Measurements from ENCODE around the gene SNRPB2. TPM values are rescaled to one million over a fixed set of nuclear protein-coding genes. Genes with fewer than 3 reads are reported as not detected.

The SNRPB2 gene
- total RNA-seq, 1 experiment from 2014 or later, result 93.2 TPM

- intact Hi-C loops (cut with micrococcal nuclease; ENCODE audit: unreplicated experiment), result no loop called here
- H3K4me1 Mint-ChIP-seq (ENCODE audit: low read depth, unreplicated experiment), result no peaks in the 10 kb centered on the region
These were observed 36.5 kb upstream of the SNRPB2 start for GRCh38 chr20:16693278-16693677.

DNA sequence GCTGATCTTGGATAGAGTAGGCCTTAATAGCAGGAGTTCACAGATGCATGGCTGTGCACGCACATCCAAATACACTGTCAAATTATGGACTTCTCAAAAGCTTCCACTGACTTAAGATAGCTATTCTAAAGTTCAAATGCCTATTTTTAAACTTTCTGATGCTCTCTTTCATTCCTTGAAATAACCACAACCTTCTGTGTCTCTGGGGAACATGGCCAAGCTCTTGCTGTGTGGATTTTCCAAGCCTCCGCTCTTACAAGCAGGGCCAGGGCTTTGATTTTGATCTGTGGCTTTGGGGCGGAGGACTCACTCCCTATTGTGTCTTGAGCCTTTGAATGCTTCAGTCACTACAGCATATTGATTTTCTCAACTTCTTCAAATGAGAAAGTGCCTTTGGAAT is 35.7 kb upstream of the SNRPB2 start:
- Histone ChIP-seq H3K9me3 (no peaks in the 10 kb centered on the region), H3K4me3 (ENCODE audit: low read depth, low read length) (no peak overlapping the region), H3K36me3 (ENCODE audit: control insufficient read depth, insufficient read depth, low read length) (no peaks in the 10 kb centered on the region), H3K4me1 (no peaks in the 10 kb centered on the region), H3K27me3 (replicated peaks; ENCODE audit: control insufficient read depth, insufficient read depth, low read length) (no peaks in the 10 kb centered on the region)
- H3K36me3 Mint-ChIP-seq (ENCODE audit: insufficient read depth, unreplicated experiment), result no peaks in the 10 kb centered on the region
- CTCF ChIA-PET, result no interaction called here
- no peak overlapping the region for H3K27ac Mint-ChIP-seq (ENCODE audit: unreplicated experiment)
- no TSS peak for BruUV-seq (replicated peaks)
- DNase-seq, result no peak
- intact Hi-C loops (cut with micrococcal nuclease; ENCODE audit: unreplicated experiment), result no loop called here
- POLR2A ChIA-PET, result no interaction called here
- no peaks in the 10 kb centered on the region for H3K9me3 Mint-ChIP-seq (ENCODE audit: unreplicated experiment)
- no peak overlapping the region for H3K4me3 Mint-ChIP-seq (ENCODE audit: unreplicated experiment)
- H3K4me1 Mint-ChIP-seq (ENCODE audit: low read depth, unreplicated experiment), result no peaks in the 10 kb centered on the region
- TF ChIP-seq, protein P1, sequence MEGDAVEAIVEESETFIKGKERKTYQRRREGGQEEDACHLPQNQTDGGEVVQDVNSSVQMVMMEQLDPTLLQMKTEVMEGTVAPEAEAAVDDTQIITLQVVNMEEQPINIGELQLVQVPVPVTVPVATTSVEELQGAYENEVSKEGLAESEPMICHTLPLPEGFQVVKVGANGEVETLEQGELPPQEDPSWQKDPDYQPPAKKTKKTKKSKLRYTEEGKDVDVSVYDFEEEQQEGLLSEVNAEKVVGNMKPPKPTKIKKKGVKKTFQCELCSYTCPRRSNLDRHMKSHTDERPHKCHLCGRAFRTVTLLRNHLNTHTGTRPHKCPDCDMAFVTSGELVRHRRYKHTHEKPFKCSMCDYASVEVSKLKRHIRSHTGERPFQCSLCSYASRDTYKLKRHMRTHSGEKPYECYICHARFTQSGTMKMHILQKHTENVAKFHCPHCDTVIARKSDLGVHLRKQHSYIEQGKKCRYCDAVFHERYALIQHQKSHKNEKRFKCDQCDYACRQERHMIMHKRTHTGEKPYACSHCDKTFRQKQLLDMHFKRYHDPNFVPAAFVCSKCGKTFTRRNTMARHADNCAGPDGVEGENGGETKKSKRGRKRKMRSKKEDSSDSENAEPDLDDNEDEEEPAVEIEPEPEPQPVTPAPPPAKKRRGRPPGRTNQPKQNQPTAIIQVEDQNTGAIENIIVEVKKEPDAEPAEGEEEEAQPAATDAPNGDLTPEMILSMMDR (IDR thresholded peaks at IDR 0.05; ENCODE audit: insufficient read depth in 1 of 2, low read depth in 1 of 2, low read length in 1 of 2, severe bottlenecking in 1 of 2, unreplicated experiment in 1 of 2), result no peak
- peaks cover 28% of the 10 kb centered on the region for H3K27me3 Mint-ChIP-seq (ENCODE audit: insufficient read depth, unreplicated experiment)

More at GRCh38 chr20:16693278-16693677, 36.5 kb upstream of the SNRPB2 start:
- no peaks in the 10 kb centered on the region for H3K27me3 ChIP-seq (replicated peaks; ENCODE audit: control insufficient read depth, insufficient read depth, low read length)
- BruUV-seq (replicated peaks), result no TSS peak
- H3K4me1 ChIP-seq, result no peaks in the 10 kb centered on the region
- no peak overlapping the region for H3K4me3 ChIP-seq (ENCODE audit: low read depth, low read length)
- ChIA-PET POLR2A (no interaction called here), CTCF (no interaction called here)
- H3K36me3 ChIP-seq (ENCODE audit: control insufficient read depth, insufficient read depth, low read length), result no peaks in the 10 kb centered on the region
- no peak for DNase-seq
- H3K9me3 Mint-ChIP-seq (ENCODE audit: unreplicated experiment), result no peaks in the 10 kb centered on the region
- H3K27me3 Mint-ChIP-seq (ENCODE audit: insufficient read depth, unreplicated experiment), result peaks cover 28% of the 10 kb centered on the region
- TF ChIP-seq, protein P1 (IDR thresholded peaks at IDR 0.05; ENCODE audit: insufficient read depth in 1 of 2, low read depth in 1 of 2, low read length in 1 of 2, severe bottlenecking in 1 of 2, unreplicated experiment in 1 of 2), result no peak
- no peak overlapping the region for H3K27ac Mint-ChIP-seq (ENCODE audit: unreplicated experiment)
- no peaks in the 10 kb centered on the region for H3K9me3 ChIP-seq
- H3K36me3 Mint-ChIP-seq (ENCODE audit: insufficient read depth, unreplicated experiment), result no peaks in the 10 kb centered on the region
- no peak overlapping the region for H3K4me3 Mint-ChIP-seq (ENCODE audit: unreplicated experiment)

DNA sequence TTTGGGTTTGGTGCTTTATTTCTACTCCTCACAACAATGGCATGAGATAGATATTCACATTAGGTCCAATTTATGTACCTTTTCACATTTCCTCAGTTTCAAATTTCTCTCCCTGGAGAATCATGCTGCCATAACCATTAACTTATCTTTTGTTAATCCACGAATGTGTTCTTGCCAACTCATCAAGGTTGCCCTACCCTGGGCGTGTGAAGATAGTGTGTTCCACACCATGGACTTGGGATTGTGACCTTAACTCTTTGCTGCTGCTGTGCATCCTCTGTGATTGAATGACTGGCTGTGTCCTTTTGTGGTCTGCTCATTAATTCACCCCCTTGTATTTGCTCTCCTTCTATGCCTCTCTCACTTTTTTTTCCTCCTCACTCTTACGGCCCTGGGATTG is 34.2 kb upstream of the SNRPB2 start:
- no peaks in the 10 kb centered on the region for H3K9me3 ChIP-seq
- BruUV-seq (replicated peaks), result no TSS peak
- no peaks in the 10 kb centered on the region for H3K9me3 Mint-ChIP-seq (ENCODE audit: unreplicated experiment)
- H3K36me3 Mint-ChIP-seq (ENCODE audit: insufficient read depth, unreplicated experiment), result no peaks in the 10 kb centered on the region
- no peaks in the 10 kb centered on the region for H3K4me1 ChIP-seq
- H3K4me3 ChIP-seq (ENCODE audit: low read depth, low read length), result no peak overlapping the region
- POLR2A ChIA-PET, result no interaction called here
- H3K27me3 ChIP-seq (replicated peaks; ENCODE audit: control insufficient read depth, insufficient read depth, low read length), result no peaks in the 10 kb centered on the region
- no peak for DNase-seq
- peaks cover 30% of the 10 kb centered on the region for H3K27me3 Mint-ChIP-seq (ENCODE audit: insufficient read depth, unreplicated experiment)
- TF ChIP-seq, protein P1 (IDR thresholded peaks at IDR 0.05; ENCODE audit: insufficient read depth in 1 of 2, low read depth in 1 of 2, low read length in 1 of 2, severe bottlenecking in 1 of 2, unreplicated experiment in 1 of 2), result no peak
- H3K4me1 Mint-ChIP-seq (ENCODE audit: low read depth, unreplicated experiment), result no peaks in the 10 kb centered on the region
- CTCF ChIA-PET, result no interaction called here
- intact Hi-C loops (cut with micrococcal nuclease; ENCODE audit: unreplicated experiment), result no loop called here
- no peaks in the 10 kb centered on the region for H3K36me3 ChIP-seq (ENCODE audit: control insufficient read depth, insufficient read depth, low read length)
- no peak overlapping the region for H3K27ac Mint-ChIP-seq (ENCODE audit: unreplicated experiment)
- no peak overlapping the region for H3K4me3 Mint-ChIP-seq (ENCODE audit: unreplicated experiment)
